Right lobe of liver (tissue), 6 donors: ENCODE data around the gene PRAC2. TPM values are rescaled to one million over a fixed set of nuclear protein-coding genes. Genes with fewer than 3 reads are reported as not detected.

Experiments used
- ATAC-seq, 4 donors: fragments of 200-7000 bp; cut with Tn5 transposase; one replicate each; pipeline ENCODE4 v1.9.1; 2020; ENCODE audit warnings: mild to moderate bottlenecking in 4 of 4, moderate library complexity in 4 of 4
- DNase-seq, 3 donors: peaks; one replicate each; pipeline ENCODE4 v3.0.0-alpha.2; 2020
- H3K27ac ChIP-seq, 3 donors: fragments of 200-600 bp; one replicate each; pipeline ENCODE4 v1.8.0; 2022
- H3K27me3 ChIP-seq, 2 donors: fragments of 200-600 bp; one replicate each; pipeline ENCODE4 v1.8.0; 2022
- H3K36me3 ChIP-seq, 4 donors: fragments of 200-600 bp; sonication (generic) in 1 of 4; one replicate each; pipeline versions ENCODE4 v1.5.1 to v1.8.0; 2017 to 2022; ENCODE audit warnings: control low read depth in 1 of 4
- H3K4me1 ChIP-seq, 4 donors: fragments of 200-600 bp; sonication (generic) in 1 of 4; one replicate each; pipeline versions ENCODE4 v1.5.1 to v1.8.0; 2017 to 2022; ENCODE audit warnings: control low read depth in 1 of 4
- H3K4me3 ChIP-seq, 3 donors: fragments of 200-600 bp; one replicate each; pipeline ENCODE4 v1.8.0; 2022
- H3K9me3 ChIP-seq, 4 donors: fragments of 200-600 bp; sonication (generic) in 1 of 4; one replicate each; pipeline versions ENCODE4 v1.5.1 to v1.8.0; 2017 to 2022; ENCODE audit warnings: control low read depth in 1 of 4
- CTCF ChIP-seq, 4 donors: fragments of 200-600 bp in 3 of 4; fragments of 450-650 bp in 1 of 4; IDR thresholded peaks; one replicate each; pipeline versions ENCODE4 v1.5.1 to v1.8.0; 2016 to 2022; ENCODE audit warnings: antibody characterized with exemption in 4 of 4, mild to moderate bottlenecking in 2 of 4
- POLR2A ChIP-seq: fragments of 450-650 bp; IDR thresholded peaks from one replicate; pipeline ENCODE4 v1.6.1; 2017; ENCODE audit warnings: antibody characterized with exemption, mild to moderate bottlenecking
- WGBS: methylation state at CpG from one replicate; pipeline ENCODE4 v1.1.6; 2018; ENCODE audit warnings: low coverage, low lambda C conversion rate; ENCODE audit not compliant: insufficient coverage; ENCODE audit errors: missing lambda C conversion rate; 5-methylcytosine and 5-hydroxymethylcytosine counted together
- intact Hi-C, 2 donors: fragments of 100-400 bp; cut with DNase I; formaldehyde crosslinking; loops; one replicate each; pipeline versions ENCODE4 v1.11.2 to v1.14.1; 2022
- total RNA-seq, 6 experiments: library from RNA; depleted of rRNA in 2 of 6; stranded (reverse); fragments of >200 nt in 2 of 6; fragmentation: NEBNext Ultra II Directional in 3 of 6; extraction: Animal tissue kit (Norgen Biotek cat#: 25700) in 3 of 6; gene quantifications; one replicate each; pipeline versions ENCODE4 v1.1.0 to v1.2.4, GENCODE V29; 2016 to 2023
- donor health status: DM: no; HTN: yes; CAD: no.
- donor health status: DM: no; HTN: no; CAD: no.
- donor health status: DM: no; HTN: no; CAD: no.
- donor health status: DM: no; HTN: yes; CAD: no.
- donor health status: DM: no; HTN: yes; CAD: no.

Gene PRAC2
- total RNA-seq, 6 experiments from 2014 or later: not detected

- Histone ChIP-seq H3K27me3 (peaks cover 21 to 75% of the 10 kb centered on the region in 2 donors), H3K4me1 (peaks cover 0 to 9% (median 0%) of the 10 kb centered on the region in 4 donors), H3K27ac (no peak overlapping the region), H3K4me3 (no peak overlapping the region), H3K36me3 (no peaks in the 10 kb centered on the region), H3K9me3 (no peaks in the 10 kb centered on the region)
- TF ChIP-seq CTCF (IDR thresholded peaks at IDR 0.05) (peak; percentile 58 to 81 (median 74)), POLR2A (no peak)
- ATAC-seq (peak; percentile 87 to 95 (median 92)), DNase-seq (peak; percentile 85 to 89 (median 87))
- 8% methylated on average over 18 of the region's 32 CpGs for WGBS
- intact Hi-C loops: loop anchor here in 1 of 2 donors (5.0 to 10.0 kb wide), 2 partner anchors 60 to 158 kb away; no protein-coding TSS in a partner anchor
Measured at GRCh38 chr17:48724251-48725003, 1.4 kb downstream of the PRAC2 start.

- Histone ChIP-seq H3K36me3 (no peaks in the 10 kb centered on the region), H3K4me3 (no peak overlapping the region), H3K27me3 (peaks cover 19 to 73% of the 10 kb centered on the region in 2 donors), H3K27ac (no peak overlapping the region), H3K4me1 (peaks cover 0 to 9% (median 0%) of the 10 kb centered on the region in 4 donors), H3K9me3 (no peaks in the 10 kb centered on the region)
- no peak for ATAC-seq
- DNase-seq: no peak
- intact Hi-C loops: loop anchor here in 1 of 2 donors (10.0 kb wide), 1 partner anchor 60 kb away; no protein-coding TSS in a partner anchor
- TF ChIP-seq CTCF (IDR thresholded peaks at IDR 0.05) (no peak), POLR2A (no peak)
- WGBS: 2% methylated on average over 12 of the region's 16 CpGs
Measured at GRCh38 chr17:48725004-48725287, 2.0 kb downstream of the PRAC2 start.

GRCh38 chr17:48725288-48726064 lies 2.5 kb downstream of the PRAC2 start:
- Histone ChIP-seq H3K4me3 (no peak overlapping the region), H3K27me3 (peaks cover 17 to 71% of the 10 kb centered on the region in 2 donors), H3K4me1 (peaks cover 0 to 9% (median 0%) of the 10 kb centered on the region in 4 donors), H3K9me3 (no peaks in the 10 kb centered on the region), H3K36me3 (no peaks in the 10 kb centered on the region), H3K27ac (no peak overlapping the region)
- TF ChIP-seq POLR2A: no peak
- TF ChIP-seq CTCF (IDR thresholded peaks at IDR 0.05): no peak
- no peak for DNase-seq
- no peak for ATAC-seq
- 8% methylated on average over 20 of the region's 38 CpGs for WGBS
- intact Hi-C loops: loop anchor here in 1 of 2 donors (10.0 kb wide), 1 partner anchor 59 kb away; no protein-coding TSS in a partner anchor

- WGBS: 9% methylated on average over 20 of the region's 20 CpGs
- peaks cover 0 to 9% (median 0%) of the 10 kb centered on the region in 4 donors for H3K4me1 ChIP-seq
- no peaks in the 10 kb centered on the region for H3K9me3 ChIP-seq
- H3K27me3 ChIP-seq: peaks cover 17 to 78% of the 10 kb centered on the region in 2 donors
- intact Hi-C loops: loop anchor here in 1 of 2 donors (10.0 kb wide), 1 partner anchor 58 kb away; no protein-coding TSS in a partner anchor
- DNase-seq (no peak), ATAC-seq (no peak)
- no peaks in the 10 kb centered on the region for H3K36me3 ChIP-seq
- H3K27ac ChIP-seq: no peak overlapping the region
- TF ChIP-seq CTCF (IDR thresholded peaks at IDR 0.05) (no peak), POLR2A (no peak)
- H3K4me3 ChIP-seq: no peak overlapping the region
Measured at GRCh38 chr17:48726114-48726915, 3.3 kb downstream of the PRAC2 start.
